ENCODE measurements around the gene ADGRG1.

- TF ChIP-seq CTCF (IDR thresholded peaks at IDR 0.05; ENCODE audit: poor library complexity), result no peak
- TF ChIP-seq EZH2phosphoT487 (IDR thresholded peaks at IDR 0.05; ENCODE audit: low read depth, severe bottlenecking, unreplicated experiment), result no peak
Observed at GRCh38 chr16:57661936-57662906, 33.8 kb downstream of the ADGRG1 start.
